ENCODE results near the gene CLIC1.
A peak's percentile ranks its signal among the peaks of the same experiment; 100 is the strongest.

Gene CLIC1

GRCh38 chr6:31736021-31736767 is at the start of gene CLIC1:
Gene CLIC1, minus strand, starts transcription at chr6:31736530. Its CDS starts 230 bp downstream, at chr6:31736300.
- DNase-seq (ENCODE audit: low read depth in 2 of 2): peak; percentile 57 to 59

GRCh38 chr6:31785475-31785874 is 49.1 kb upstream of the CLIC1 start:
- DNase-seq (ENCODE audit: low read depth in 2 of 2): no peak

- no peak for DNase-seq (ENCODE audit: low read depth in 2 of 2)
Measured at GRCh38 chr6:31784098-31784925, 48.0 kb upstream of the CLIC1 start.

- no peak for DNase-seq (ENCODE audit: low read depth in 2 of 2)
Measured at GRCh38 chr6:31782126-31782855, 46.0 kb upstream of the CLIC1 start.

GRCh38 chr6:31781244-31782125 is 45.2 kb upstream of the CLIC1 start:
- DNase-seq (ENCODE audit: low read depth in 2 of 2): no peak

- no peak for DNase-seq (ENCODE audit: low read depth in 2 of 2)
Measured at GRCh38 chr6:31780507-31781243, 44.3 kb upstream of the CLIC1 start.

- no peak for DNase-seq (ENCODE audit: low read depth in 2 of 2)
Measured at GRCh38 chr6:31779908-31780307, 43.6 kb upstream of the CLIC1 start.

- no peak for DNase-seq (ENCODE audit: low read depth in 2 of 2)
Measured at GRCh38 chr6:31778999-31779885, 42.9 kb upstream of the CLIC1 start.

GRCh38 chr6:31778193-31778592 is 41.9 kb upstream of the CLIC1 start:
- DNase-seq (ENCODE audit: low read depth in 2 of 2): no peak

- no peak for DNase-seq (ENCODE audit: low read depth in 2 of 2)
Measured at GRCh38 chr6:31777667-31778050, 41.3 kb upstream of the CLIC1 start.

GRCh38 chr6:31776989-31777666 is 40.8 kb upstream of the CLIC1 start, which contains the start of gene VWA7:
Gene VWA7, minus strand, starts transcription at chr6:31777328. Its CDS starts 549 bp downstream, at chr6:31776779.
- DNase-seq (ENCODE audit: low read depth in 2 of 2): peak in 1 of 2 experiments; percentile 12

- DNase-seq (ENCODE audit: low read depth in 2 of 2): no peak
Measured at GRCh38 chr6:31776485-31776988, 40.2 kb upstream of the CLIC1 start.

GRCh38 chr6:31775633-31776484 is 39.5 kb upstream of the CLIC1 start:
- DNase-seq (ENCODE audit: low read depth in 2 of 2): no peak

GRCh38 chr6:31775184-31775583 is 38.9 kb upstream of the CLIC1 start:
- DNase-seq (ENCODE audit: low read depth in 2 of 2): no peak

GRCh38 chr6:31771992-31772358 is 35.6 kb upstream of the CLIC1 start:
- no peak for DNase-seq (ENCODE audit: low read depth in 2 of 2)

GRCh38 chr6:31770860-31771259 is 34.5 kb upstream of the CLIC1 start:
- no peak for DNase-seq (ENCODE audit: low read depth in 2 of 2)

GRCh38 chr6:31769684-31770371 is 33.5 kb upstream of the CLIC1 start:
- no peak for DNase-seq (ENCODE audit: low read depth in 2 of 2)
